GM18511 (cell line): ENCODE measurements around the gene DCXR.
A peak's percentile ranks its signal among the peaks of the same experiment; 100 is the strongest.

Source experiments
- ATAC-seq: cut with Tn5 transposase; IDR thresholded peaks from one replicate; pipeline ENCODE4 v1.9.1; 2021; ENCODE audit warnings: mild to moderate bottlenecking, moderate library complexity; ENCODE audit not compliant: unreplicated experiment

The DCXR gene

DNA sequence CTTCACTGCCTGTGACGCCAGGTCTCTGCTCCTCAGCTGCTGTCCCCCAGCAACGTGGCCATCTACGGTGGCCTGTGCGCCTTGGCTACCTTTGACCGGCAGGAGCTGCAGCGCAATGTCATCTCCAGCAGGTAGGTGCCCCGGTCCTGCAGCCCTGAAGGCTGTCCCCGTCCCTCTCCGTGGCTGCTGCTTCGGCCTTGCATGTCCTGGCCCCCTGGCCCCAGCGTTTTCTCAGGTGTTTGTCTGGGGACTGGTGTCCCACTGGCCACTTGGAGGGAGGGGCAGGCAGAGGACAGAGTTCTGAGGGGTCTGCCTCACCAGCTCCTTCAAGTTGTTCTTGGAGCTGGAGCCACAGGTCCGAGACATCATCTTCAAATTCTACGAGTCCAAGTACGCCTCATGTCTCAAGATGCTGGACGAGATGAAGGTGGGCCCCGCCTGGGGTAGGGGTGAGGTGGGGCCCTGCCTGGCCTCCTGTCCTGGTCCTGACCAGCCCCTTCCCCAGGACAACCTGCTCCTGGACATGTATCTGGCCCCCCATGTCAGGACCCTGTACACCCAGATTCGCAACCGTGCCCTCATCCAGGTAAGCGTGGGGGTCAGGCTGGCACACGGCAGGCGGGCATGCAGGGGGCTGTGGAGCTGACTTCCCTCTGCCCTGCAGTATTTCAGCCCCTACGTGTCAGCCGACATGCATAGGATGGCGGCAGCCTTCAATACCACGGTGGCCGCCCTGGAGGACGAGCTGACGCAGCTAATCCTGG lies 18.6 kb upstream of the DCXR start:
- ATAC-seq: no peak

DNA sequence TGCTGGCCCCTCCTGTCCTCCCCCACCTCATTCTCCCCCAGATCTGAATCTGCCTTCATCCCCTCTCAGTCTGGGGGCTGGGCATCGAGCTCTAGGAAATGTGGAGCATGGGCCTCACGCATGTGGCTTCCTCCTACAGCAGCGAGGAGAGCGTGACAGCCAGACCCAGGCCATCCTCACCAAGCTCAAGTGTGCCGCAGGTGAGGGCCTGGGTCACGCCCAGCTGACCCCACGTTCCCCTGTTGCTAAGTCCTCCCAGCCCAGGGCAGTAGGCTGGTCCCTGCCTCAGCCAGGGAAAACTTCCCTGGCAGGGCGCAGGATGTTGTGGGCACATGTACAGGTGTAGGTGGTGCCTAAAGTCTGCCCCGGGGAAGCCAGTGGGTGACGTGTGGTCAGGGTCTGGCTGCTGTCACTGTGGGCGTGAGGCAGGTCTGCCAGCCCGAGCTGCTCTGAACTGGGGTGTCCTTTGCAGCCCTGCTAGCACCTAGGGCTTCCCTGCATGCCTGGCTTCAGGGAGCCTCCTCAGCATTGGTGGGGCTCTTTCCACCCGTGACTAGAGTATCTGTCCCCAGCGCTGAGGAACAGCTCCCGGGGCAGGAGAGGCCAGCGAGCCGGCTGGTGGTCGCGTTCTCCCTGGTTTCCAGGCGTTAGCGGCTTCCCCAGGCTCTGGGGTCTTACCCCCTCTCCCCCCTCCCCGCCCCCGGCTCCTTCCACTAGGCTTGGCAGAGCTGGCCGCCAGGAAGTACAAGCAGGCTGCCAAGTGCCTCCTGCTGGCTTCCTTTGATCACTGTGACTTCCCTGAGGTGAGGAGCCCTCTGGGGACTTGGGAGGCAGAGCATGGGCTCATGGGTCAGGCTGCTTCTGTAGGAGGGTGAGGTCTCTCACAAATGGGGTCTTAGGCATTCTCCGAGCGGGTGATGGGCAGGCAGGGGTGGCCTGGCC lies 17.8 kb upstream of the DCXR start:
- no peak for ATAC-seq

DNA sequence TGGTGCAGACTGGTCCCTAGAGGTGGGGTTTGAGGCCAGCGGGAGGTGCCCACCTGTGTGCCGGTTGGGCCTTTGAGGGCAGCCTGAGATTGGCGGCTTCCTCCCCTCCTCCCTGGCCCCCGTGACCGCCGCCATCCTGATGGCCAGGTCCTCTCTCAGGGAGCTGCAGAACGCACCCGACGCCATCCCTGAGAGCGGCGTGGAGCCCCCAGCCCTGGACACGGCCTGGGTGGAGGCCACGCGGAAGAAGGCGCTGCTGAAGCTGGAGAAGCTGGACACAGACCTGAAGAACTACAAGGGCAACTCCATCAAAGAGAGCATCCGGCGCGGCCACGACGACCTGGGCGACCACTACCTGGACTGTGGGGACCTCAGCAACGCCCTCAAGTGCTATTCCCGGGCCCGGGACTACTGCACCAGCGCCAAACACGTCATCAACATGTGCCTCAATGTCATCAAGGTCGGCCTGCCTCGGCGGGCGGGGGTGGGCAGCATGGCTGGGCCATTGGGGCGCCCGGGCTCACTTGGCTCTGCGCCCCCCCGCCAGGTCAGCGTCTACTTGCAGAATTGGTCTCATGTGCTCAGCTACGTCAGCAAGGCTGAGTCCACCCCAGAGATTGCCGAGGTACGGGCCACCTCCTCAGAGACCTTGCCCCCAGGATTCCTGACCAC lies 17.0 kb upstream of the DCXR start:
- ATAC-seq: no peak

DNA sequence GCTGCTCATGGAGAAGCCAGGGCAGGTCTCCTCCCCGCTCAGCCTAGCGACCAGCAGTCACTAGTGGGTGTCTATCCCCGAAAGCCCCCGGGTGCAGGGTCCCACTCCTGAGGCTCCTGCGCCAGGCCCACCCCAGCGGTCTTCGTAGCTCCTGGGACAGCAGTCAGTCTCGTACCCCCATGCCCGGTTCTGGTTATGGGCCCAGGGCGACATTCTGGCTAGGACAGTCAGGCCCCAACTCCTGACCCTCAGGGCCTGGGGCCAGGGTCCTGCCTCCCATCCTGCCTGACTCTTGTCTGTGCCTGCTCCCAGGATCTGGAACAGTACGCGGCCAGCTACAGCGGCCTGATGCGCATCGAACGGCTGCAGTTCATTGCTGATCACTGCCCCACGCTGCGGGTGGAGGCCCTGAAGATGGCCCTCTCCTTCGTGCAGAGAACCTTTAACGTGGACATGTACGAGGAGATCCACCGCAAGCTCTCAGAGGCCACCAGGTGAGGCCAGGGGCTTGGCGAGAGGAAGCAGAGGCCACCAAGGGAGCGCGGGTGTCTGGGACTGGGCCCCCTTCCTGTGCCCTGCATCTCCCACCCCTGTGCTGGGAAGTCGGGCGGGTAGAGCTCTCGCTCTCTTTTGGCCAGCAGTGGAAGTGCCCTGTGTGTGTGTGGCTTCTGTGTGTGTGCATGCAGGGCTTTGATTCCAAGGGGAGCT lies 16.2 kb upstream of the DCXR start:
- no peak for ATAC-seq

DNA sequence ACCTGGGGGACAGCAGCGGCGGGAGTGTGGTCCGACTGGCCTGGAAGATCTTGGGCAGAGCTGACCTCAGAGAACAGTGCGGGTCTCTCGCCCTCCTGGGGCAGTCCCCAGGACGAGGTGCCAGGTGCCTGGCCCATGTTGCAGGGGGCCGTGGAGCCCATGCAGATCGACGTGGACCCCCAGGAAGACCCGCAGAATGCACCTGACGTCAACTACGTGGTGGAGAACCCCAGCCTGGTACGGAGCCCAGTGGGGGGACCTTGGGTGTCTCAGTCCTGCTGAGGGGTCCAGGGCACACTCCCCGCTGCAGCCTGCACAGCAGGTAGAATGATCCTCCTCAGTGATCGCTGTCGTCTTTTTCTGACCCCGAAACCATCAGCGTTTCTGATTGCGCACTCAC lies 15.6 kb upstream of the DCXR start:
- no peak for ATAC-seq

DNA sequence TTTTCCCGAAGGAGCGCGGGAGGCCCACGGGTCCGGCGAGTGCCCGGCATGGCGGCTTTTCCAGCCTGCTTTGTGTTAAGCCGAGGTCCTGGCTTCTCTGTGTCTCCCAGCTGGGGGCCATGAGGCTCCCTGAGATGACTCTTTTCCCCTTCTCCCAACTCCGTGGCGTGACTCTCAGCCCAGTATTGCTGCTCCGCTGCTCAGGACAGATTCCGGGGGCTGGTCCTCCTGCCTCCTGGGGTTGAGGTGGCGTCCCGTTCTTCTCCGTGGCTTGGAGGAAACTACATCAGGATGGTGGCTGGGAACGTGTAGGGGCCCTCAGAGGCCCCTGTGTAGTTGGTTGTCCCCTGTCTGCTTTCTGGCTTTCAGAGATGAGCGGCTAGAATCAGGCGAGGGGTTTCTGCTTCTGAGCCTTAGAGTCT lies 15.2 kb upstream of the DCXR start:
- no peak for ATAC-seq

DNA sequence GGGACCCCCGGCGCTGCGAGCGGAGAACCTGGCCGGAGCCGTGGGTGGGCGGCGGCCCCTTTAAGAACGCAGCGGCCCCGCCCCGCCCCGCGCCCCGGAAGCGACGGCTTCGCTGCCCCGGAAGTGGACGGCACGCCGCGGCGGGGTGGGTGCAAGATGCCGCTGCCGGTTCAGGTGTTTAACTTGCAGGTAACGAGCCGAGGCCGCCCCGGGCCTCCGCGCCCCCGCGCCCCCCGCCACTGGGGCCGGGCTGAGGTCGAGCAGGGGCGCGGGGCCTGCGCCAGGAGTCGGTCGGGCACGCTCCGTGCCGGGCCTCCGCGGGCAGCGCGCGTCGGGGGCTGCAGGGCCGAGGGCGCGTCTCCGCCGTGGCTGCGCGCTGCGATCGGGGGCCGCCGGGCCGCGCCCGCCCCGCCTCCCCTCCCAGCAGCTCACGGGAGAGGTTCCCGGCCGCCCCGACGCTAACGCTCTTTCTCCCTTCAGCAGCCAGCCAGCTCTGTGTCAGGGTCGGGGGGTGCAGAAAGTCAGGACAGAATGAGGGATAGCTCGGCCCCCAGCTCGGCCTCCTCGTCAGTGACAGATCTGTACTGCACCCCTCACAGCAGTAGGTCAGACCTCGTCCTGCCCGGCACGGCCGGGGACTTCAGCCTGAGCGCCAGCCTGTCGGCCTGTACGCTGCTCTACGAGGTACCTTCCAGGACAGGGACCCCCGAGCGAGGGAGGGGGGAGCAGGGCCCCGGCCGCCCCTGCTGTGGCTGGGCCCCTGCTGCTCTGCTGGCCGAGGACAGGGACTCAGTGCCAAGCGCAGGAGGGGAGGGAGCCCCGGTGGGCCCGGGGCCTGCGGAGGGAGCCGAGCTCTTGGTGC lies 14.5 kb upstream of the DCXR start, which contains the start of the genes GPS1 and RFNG:
Gene GPS1, plus strand, starts transcription at position 123 of the 862 bp plus-strand sequence. Its CDS starts 34 bp downstream, at position 157.
Gene RFNG, minus strand, starts transcription at position 36 of the 862 bp plus-strand sequence. CDS start 45 bp downstream, outside the sequence.
- ATAC-seq: peak; percentile 68

DNA sequence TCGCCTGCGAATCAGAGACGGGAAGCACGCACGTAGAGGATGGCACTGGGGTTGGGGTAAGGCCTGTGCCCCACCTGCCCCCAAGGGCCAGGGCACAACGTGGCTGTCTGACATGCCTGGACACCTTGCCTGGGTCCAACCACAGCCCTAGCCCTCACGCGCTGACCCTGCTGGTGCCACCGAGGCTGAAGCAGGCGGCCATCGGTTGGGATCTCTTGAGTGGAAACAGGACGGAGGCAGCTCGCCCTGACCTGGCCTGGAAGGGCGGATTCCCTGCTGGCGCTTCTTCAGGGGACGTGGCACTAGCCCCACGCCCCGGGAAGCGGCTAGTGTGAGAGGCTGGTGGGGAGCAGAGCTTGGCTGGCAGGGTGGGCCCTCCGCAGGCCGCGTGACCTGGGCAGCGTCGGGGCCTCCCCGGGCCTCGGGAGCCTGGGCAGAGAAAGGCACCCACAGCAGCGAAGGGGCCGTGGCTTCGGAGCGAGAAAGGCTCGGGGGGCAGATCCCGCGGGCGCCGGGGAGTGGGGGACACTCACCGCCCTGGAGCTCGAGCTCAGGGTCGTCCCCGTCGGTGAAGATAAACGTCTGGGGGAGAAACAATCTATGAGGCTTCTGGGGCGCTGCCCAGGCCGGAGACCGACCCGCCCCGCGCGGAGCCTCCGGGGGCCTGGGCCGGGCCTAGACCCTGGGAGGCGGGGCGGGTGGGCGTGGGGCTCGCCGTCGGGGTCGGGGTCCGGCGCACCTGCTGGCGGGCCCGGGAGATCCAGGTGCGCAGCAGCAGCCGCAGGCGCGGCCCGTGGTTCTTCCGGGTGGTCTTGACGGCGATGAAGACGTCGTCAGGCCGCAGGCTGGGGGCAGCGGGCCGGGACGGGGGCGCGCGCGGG lies 13.5 kb upstream of the DCXR start:
- peak; percentile 16 for ATAC-seq

DNA sequence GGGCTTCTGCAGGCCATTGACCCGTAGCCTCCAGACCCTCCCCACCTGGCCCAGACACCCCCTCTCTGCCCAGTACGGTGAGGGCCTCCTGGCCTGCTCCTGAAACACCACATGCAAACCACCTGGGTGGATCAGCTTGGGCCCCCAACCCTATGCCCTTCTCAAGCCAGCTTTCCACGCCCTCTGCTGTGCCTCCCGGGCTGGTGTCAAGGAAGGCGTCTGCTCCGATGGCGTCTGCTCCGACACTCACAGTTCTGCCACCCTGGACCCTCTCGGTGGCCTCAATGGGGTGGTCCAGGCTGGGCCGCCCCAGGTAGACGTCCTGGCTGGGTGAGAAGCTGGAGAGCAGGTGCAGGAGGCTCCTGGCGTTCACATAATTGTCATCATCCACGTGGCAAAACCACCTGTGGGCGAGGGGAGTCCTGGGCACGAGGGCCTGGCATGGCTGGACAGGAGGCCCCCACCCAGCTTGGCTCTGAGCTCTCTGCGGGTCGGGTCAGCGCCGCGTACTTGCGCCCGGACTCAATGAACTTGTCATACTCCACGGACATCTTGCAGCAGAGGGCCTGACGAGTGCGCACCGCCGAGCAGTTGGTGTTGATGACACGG lies 12.8 kb upstream of the DCXR start:
- ATAC-seq: no peak

DNA sequence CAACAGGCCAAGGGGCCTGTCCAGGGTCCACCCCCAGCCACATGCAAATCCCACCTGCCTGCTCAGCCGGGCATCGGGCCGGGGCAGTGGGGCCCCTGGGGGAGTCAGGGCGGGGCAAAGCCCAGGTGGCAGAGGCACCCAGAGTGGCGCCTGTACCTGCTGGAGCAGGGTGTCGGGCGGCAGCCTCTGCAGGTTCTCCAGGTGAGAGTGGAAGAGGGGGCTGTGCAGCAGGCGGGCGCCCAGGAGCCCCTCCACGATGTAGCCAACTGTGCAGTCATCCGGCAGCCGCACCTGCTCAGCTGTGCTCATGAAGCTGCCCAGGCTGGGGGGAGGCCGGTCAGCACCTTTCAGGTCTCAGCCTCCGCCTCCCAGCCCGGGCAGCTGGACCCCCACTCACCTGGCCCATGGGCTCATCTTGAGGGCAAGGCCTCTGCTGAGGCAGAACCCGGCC lies 12.0 kb upstream of the DCXR start:
- ATAC-seq: no peak

DNA sequence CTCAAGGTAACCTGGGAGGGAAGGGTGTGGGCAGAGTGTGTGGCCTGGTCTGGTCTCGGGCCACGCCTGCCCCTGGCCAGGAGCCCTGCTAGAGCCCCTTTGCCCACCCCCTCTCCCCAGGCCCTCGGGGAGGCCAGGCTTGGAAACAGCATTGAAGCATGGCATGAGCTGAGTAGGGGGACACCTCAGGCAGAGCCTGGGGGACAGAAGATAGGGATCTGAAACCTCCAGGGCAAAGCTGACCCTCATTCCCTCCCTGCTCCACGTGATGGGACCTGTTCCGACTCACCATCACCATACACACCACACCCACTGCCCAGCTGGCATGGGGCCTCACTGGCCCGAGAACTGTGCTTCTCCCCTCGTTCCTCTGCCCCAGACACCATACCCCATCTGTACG lies 11.6 kb upstream of the DCXR start:
- no peak for ATAC-seq

DNA sequence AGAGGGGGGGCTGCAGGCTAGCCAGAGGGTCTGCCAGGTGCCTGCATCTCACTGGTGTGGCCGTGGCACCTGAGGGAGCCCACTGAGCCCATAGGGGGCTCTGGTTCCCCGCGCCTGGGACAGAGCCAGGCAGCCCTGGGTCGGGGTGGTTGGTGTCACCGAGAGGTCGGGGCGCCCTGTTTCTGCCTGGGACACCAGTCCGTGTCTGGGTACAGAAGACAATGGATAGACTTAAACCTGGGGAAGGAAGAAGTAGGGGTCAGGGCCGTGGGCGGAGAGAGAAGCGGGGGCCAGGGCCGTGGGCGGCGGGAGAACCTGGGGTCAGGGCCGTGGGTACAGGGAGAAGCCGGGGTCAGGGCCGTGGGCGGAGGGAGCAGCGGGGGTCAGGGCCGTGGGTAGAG lies 11.1 kb upstream of the DCXR start:
- ATAC-seq: no peak

DNA sequence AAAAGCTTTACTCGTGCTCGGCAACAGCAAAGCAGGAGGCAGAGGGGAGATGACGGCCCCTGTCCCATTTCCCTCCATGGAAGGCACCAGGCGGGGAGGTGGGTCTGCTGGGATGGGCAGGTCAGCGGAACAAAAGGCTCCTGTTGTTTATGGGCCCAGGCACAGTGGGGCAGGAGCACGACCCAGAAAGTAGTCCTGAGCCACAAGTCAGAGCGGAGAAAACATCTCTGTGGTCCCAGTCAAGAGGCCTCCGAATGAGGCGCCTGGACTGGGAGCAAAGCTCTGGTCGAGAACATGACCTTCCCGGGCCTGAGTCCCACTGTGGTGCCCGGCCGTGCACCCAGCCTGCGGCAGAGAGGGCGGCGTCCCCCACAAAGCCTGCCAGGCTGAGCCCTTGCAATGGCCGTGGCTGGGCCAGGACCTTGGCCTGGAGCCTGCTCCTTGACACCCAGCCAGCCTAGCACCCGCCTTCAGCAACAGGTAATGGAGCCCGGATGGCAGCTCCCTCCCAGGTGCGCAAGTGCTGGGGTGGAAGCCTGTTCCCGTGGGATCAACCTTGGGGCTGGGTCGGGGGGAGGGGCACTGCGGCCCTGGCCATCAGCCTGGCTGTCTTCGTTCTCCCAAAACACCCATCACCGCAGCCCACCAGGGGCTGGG lies 10.5 kb upstream of the DCXR start:
- no peak for ATAC-seq

DNA sequence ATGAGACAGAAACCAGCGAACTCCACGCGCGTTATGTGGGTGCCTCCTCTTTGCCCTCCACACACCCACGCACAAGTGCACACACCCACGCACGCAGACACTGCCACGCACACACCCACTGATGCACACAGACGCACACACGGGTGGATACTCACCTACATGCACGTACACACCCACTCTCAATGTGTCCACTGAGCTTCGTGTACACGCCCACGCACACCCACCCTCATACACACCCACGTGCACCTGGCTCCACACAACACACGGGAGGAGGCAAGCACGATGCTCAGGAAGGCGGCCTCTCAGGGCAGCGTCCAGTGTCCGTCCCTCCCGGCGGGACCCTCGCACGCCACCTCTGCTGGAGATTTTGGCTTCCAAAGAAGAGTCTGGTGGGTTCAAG lies 9.9 kb upstream of the DCXR start:
- no peak for ATAC-seq

DNA sequence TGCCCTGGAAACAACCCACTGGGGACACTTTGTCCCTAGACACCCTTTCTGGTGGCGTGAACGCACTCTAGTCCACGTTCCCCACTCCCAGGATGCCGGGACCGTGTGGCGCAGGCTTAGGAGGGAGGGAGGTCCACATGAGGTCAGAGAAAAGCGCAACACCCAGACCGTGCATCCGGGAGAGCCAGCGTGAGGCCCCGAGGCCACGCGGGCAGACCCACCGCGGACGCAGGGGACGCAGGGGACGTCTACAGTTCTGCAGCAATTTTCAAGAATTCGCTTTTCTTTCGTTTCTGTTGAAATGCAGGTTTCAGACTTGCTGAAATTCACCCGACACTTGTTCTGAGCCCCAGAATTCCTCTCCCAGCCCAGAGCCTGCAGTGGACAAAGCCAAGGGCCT lies 9.4 kb upstream of the DCXR start:
- ATAC-seq: no peak

DNA sequence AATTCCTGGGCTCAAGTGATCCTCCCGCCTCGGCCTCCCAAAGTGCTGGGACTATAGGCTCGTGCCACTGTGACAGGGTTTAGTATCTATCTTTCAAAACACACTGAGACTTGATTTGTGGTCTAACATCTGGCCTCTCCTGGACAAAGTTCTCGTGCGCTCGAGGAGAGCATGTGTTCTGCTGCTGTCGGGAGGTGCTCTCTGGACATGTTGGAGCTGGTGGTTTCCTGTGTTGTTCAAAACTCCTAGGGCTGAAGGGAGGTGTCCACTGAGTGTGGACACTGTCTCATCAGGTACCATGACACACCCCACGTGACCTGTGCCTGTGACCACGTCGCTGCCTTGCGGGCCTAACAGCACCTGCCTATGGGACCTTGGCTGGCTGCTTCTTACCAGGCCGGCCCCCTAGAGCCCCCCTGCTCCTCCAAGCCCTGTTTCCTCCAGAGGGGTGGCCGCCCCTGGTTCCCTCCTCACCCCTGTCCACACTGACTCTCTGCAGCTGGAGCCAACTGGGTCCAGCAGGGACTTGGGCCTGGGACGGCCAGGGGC lies 8.5 kb upstream of the DCXR start:
- ATAC-seq: no peak

DNA sequence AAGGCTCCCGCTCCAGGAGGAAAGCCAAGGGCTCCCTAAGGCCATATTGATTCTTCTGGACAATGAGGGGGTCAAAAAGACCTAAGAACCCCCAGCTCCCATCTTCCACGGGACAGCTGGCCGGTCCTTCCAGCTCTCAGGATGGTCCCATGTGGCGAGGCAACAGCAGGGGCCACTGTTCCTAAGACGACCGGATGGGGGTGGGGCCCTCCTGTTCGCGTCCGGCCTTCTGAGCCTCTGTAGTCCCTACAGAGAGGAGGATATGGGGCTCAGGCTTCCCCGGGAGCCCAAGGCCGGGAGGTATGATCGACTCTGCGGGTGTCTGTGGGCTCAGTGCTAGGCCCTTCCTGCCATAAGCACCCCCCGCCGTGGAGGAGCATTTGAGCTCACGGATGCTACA lies 6.0 kb upstream of the DCXR start:
- no peak for ATAC-seq
